Measurements from ENCODE around the gene PCDHA9. TPM values are rescaled to one million over a fixed set of nuclear protein-coding genes. Genes with fewer than 3 reads are reported as not detected.
"Not testable (repeated sequence)": the region's sequence is repeated elsewhere in the genome, so short reads cannot be mapped to it uniquely, and the experiment has no call there.

Gene PCDHA9
- total RNA-seq, 1 experiment from 2014 or later, result 0.05 TPM

DNA sequence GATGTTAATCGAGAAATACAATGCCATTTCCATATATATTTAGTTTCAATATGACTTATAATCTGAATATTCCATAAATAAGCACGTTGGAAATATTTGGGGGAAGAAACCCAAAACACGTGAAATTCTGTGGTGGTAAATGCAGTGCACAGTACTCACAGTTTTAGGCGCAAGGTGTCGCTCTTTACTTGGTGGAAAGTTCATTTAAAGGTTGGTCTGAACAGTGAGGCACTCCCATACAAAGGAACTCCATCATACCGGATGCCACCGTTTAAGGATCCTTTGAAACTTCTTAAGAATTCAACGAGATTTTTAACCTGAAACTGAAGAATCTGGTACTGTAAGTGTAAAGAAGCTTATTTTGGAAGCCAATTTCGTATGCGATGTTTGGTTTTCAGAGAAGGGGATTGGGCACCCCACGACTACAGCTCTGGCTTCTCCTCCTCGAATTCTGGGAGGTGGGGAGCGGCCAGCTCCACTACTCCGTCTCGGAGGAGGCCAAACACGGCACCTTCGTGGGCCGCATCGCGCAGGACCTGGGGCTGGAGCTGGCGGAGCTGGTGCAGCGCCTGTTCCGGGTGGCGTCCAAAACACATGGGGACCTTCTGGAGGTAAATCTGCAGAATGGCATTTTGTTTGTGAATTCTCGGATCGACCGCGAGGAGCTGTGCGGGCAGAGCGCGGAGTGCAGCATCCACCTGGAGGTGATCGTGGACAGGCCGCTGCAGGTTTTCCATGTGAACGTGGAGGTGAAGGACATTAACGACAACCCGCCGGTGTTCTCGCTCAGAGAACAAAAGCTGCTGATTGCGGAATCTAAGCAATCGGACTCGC is 20.8 kb downstream of the PCDHA9 start, which contains the start of gene PCDHA11:
TSS of gene PCDHA11 (plus strand) at position 237 of the 834 bp plus-strand sequence. CDS start at position 384, 147 bp downstream.
- in situ Hi-C loops (cut with HindIII; ENCODE audit: low pct_unique_long_range_greater_than_20kb, low sequenced_read_pairs), result no loop called here
- DNase-seq (ENCODE audit: low read depth, low spot score), result peak; percentile 77

DNA sequence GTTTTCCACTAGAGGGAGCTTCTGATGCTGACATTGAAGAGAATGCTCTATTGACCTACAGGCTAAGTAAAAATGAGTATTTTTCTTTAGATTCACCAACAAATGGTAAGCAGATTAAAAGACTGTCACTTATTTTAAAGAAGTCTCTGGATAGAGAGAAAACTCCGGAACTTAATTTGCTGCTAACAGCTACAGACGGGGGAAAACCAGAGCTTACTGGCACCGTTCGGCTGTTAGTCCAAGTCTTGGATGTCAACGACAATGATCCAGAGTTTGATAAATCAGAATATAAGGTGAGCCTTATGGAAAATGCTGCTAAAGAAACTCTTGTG is 21.3 kb downstream of the PCDHA9 start:
- no peak for DNase-seq (ENCODE audit: low read depth, low spot score)
- in situ Hi-C loops (cut with HindIII; ENCODE audit: low pct_unique_long_range_greater_than_20kb, low sequenced_read_pairs), result no loop called here

DNA sequence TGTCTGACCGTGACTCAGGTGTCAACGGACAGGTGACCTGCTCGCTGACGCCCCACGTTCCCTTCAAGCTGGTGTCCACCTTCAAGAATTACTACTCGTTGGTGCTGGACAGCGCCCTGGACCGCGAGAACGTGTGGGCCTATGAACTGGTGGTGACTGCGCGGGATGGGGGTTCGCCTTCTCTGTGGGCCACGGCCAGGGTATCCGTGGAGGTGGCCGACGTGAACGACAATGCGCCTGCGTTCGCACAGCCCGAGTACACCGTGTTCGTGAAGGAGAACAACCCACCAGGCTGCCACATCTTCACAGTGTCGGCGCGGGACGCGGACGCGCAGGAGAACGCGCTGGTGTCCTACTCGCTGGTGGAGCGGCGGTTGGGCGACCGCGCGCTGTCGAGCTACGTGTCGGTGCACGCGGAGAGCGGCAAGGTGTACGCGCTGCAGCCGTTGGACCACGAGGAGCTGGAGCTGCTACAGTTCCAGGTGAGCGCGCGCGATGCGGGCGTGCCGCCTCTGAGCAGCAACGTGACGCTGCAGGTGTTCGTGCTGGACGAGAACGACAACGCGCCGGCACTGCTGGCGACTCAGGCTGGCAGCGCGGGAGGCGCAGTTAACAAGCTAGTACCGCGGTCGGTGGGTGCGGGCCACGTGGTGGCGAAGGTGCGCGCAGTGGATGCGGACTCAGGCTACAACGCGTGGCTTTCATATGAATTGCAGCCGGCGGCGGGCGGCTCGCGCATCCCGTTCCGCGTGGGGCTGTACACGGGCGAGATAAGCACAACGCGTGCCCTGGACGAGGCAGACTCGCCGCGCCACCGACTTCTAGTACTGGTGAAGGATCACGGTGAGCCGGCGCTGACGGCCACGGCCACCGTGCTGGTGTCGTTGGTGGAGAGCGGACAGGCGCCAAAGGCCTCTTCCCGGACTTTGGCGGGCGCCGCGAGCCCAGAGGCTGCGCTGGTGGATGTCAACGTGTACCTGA is 22.3 kb downstream of the PCDHA9 start:
- in situ Hi-C loops (cut with HindIII; ENCODE audit: low pct_unique_long_range_greater_than_20kb, low sequenced_read_pairs), result no loop called here

DNA sequence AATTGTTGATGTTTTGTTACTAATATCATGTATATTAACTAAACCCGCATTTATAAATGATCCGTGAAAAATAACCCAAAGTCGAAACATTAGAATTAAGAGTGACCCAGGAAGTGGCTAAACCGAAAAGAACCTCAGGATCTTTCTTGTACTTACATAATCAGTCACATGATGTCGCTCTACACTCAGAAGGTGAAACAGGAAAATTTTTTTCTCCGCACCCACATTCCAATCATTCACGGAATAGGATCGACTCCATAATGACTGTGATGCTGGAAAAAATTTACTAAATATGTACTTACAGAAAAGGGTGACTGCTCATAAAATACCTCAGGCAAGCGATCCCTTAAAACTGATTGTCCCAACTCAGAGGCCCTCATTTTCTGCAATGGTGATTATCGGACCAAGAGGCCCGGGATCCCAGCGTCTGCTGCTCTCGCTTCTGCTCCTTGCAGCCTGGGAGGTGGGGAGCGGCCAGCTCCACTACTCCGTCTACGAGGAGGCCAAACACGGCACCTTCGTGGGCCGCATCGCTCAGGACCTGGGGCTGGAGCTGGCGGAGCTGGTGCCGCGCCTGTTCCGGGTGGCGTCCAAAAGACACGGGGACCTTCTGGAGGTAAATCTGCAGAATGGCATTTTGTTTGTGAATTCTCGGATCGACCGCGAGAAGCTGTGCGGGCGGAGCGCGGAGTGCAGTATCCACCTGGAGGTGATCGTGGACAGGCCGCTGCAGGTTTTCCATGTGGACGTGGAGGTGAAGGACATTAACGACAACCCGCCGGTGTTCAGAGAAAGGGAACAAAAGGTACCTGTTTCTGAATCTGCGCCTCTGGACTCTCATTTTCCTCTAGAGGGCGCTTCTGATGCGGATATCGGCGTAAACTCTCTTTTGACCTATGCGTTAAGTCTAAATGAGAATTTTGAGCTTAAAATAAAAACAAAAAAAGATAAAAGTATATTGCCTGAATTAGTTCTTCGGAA is 27.2 kb downstream of the PCDHA9 start, which contains the start of gene PCDHA12:
TSS of gene PCDHA12 (plus strand) at position 224 of the 981 bp plus-strand sequence. CDS start at position 389, 165 bp downstream.
- DNase-seq (ENCODE audit: low read depth, low spot score), result no peak
- in situ Hi-C loops (cut with HindIII; ENCODE audit: low pct_unique_long_range_greater_than_20kb, low sequenced_read_pairs), result no loop called here

More for the DNA sequence above, 22.3 kb downstream of the PCDHA9 start:
- no peak for DNase-seq (ENCODE audit: low read depth, low spot score)

DNA sequence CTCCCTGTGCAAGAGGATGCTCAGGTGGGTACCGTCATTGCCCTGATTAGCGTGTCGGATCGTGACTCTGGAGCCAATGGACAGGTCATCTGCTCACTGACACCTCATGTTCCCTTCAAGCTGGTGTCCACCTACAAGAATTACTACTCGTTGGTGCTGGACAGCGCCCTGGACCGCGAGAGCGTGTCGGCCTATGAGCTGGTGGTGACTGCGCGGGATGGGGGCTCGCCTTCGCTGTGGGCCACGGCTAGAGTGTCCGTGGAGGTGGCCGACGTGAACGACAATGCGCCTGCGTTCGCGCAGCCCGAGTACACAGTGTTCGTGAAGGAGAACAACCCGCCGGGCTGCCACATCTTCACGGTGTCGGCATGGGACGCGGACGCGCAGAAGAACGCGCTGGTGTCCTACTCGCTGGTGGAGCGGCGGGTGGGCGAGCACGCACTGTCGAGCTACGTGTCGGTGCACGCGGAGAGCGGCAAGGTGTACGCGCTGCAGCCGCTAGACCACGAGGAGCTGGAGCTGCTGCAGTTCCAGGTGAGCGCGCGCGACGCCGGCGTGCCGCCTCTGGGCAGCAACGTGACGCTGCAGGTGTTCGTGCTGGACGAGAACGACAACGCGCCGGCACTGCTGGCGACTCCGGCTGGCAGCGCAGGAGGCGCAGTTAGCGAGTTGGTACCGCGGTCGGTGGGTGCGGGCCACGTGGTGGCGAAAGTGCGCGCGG is 28.5 kb downstream of the PCDHA9 start:
- DNase-seq (ENCODE audit: low read depth, low spot score); in situ Hi-C loops (cut with HindIII; ENCODE audit: low pct_unique_long_range_greater_than_20kb, low sequenced_read_pairs): not testable (repeated sequence)

DNA sequence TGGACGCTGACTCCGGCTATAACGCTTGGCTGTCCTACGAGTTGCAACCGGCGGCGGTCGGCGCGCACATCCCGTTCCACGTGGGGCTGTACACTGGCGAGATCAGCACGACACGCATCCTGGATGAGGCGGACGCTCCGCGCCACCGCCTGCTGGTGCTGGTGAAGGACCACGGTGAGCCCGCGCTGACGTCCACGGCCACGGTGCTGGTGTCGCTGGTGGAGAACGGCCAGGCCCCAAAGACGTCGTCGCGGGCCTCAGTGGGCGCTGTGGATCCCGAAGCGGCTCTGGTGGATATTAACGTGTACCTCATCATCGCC is 29.0 kb downstream of the PCDHA9 start:
- in situ Hi-C loops (cut with HindIII; ENCODE audit: low pct_unique_long_range_greater_than_20kb, low sequenced_read_pairs), result no loop called here
- DNase-seq (ENCODE audit: low read depth, low spot score), result no peak

DNA sequence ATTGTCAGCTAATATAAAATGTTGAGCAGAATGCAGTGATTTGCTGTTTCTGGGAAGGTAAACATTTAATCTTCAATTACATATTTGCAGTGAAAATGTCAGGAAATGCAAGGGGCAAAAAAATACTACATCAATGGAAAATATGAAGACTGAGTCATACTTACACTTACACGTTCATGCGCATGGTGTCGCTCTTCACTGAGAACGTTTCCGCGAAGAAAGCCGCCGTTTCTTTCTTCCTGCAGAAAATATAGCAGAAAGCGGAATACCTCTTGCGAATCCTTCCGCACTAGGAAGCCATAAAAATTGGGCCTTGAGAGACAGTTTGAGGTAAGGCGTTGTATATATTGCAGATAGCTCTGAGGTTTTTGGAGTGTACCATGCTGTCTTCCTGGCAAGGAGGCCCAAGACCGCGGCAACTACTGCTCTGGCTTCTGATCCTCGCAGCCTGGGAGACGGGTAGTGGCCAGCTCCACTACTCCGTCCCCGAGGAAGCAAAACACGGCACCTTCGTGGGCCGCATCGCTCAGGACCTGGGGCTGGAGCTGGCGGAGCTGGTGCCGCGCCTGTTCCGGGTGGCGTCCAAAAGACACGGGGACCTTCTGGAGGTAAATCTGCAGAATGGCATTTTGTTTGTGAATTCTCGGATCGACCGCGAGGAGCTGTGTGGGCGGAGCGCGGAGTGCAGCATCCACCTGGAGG is 33.9 kb downstream of the PCDHA9 start, which contains the start of gene PCDHA13:
TSS of gene PCDHA13 (plus strand) at position 236 of the 702 bp plus-strand sequence. CDS start at position 381, 145 bp downstream.
- in situ Hi-C loops (cut with HindIII; ENCODE audit: low pct_unique_long_range_greater_than_20kb, low sequenced_read_pairs), result no loop called here
- DNase-seq (ENCODE audit: low read depth, low spot score), result peak; percentile 42

DNA sequence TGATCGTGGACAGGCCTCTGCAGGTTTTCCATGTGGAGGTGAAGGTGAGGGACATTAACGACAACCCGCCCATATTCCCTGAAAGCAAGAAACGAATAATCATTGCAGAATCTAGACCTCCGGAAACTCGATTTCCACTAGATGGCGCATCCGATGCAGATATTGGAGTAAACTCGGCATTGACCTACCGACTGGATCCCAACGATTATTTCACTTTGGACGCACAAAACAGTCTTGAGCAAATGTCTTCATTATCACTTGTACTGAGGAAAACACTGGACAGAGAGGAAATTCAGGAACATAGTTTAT is 34.4 kb downstream of the PCDHA9 start:
- in situ Hi-C loops (cut with HindIII; ENCODE audit: low pct_unique_long_range_greater_than_20kb, low sequenced_read_pairs), result no loop called here

DNA sequence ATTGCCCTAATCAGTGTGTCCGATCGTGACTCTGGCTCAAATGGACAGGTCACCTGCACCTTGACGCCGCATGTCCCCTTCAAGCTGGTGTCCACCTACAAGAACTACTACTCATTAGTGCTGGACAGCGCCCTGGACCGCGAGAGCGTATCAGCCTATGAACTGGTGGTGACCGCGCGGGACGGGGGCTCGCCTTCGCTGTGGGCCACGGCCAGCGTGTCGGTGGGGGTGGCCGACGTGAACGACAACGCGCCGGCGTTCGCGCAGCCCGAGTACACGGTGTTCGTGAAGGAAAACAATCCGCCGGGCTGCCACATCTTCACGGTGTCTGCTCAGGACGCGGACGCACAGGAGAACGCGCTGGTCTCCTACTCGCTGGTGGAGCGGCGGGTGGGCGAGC is 35.2 kb downstream of the PCDHA9 start:
- no peak for DNase-seq (ENCODE audit: low read depth, low spot score)
- in situ Hi-C loops (cut with HindIII; ENCODE audit: low pct_unique_long_range_greater_than_20kb, low sequenced_read_pairs), result no loop called here

More for the DNA sequence above, 34.4 kb downstream of the PCDHA9 start:
- peak; percentile 57 for DNase-seq (ENCODE audit: low read depth, low spot score)

DNA sequence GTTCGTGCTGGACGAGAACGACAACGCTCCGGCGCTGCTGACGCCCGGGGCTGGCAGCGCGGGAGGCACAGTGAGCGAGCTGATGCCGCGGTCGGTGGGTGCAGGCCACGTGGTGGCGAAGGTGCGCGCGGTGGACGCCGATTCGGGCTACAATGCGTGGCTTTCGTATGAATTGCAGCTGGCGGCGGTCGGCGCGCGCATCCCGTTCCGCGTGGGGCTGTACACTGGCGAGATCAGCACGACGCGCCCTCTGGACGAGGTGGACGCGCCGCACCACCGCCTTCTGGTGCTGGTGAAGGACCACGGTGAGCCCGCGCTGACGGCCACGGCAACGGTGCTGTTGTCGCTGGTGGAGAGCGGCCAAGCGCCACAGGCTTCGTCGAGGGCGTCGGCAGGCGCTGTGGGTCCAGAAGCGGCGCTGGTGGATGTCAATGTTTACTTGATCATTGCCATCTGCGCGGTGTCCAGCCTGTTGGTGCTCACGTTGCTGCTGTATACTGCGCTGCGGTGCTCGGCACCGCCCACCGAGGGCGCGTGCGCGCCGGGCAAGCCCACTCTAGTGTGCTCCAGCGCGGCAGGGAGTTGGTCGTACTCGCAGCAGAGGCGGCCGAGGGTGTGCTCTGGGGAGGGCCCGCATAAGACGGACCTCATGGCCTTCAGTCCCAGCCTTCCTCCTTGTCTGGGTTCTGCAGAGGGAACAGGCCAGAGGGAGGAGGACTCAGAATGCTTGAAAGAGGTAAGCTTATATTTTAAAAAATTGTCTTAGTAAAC is 35.9 kb downstream of the PCDHA9 start:
- in situ Hi-C loops (cut with HindIII; ENCODE audit: low pct_unique_long_range_greater_than_20kb, low sequenced_read_pairs), result no loop called here
- DNase-seq (ENCODE audit: low read depth, low spot score), result no peak

Other genes starting within 250 kb of the PCDHA9 start
- not detected in 2 replicates for gene CD14, start 215.2 kb upstream of the PCDHA9 start, total RNA-seq (2014; rRNA removed; shearing (Covaris generic))
- gene TMCO6, start 208.9 kb upstream of the PCDHA9 start, total RNA-seq (2014; rRNA removed; shearing (Covaris generic)), result 10.0 and 11.3 TPM in 2 replicates
- 78.7 and 94.2 TPM in 2 replicates for gene NDUFA2, start 200.8 kb upstream of the PCDHA9 start, total RNA-seq (2014; rRNA removed; shearing (Covaris generic))
- gene IK, start 200.6 kb upstream of the PCDHA9 start, total RNA-seq (2014; rRNA removed; shearing (Covaris generic)), result 83.7 and 87.8 TPM in 2 replicates
- 27.6 and 29.2 TPM in 2 replicates for gene WDR55, start 183.5 kb upstream of the PCDHA9 start, total RNA-seq (2014; rRNA removed; shearing (Covaris generic))
- 0.26 and 0.75 TPM in 2 replicates for gene DND1, start 174.8 kb upstream of the PCDHA9 start, total RNA-seq (2014; rRNA removed; shearing (Covaris generic))
- gene HARS1, start 157.0 kb upstream of the PCDHA9 start, total RNA-seq (2014; rRNA removed; shearing (Covaris generic)), result 58.6 and 67.8 TPM in 2 replicates
- 38.9 and 39.8 TPM in 2 replicates for gene HARS2, start 156.9 kb upstream of the PCDHA9 start, total RNA-seq (2014; rRNA removed; shearing (Covaris generic))
- 53.4 and 58.9 TPM in 2 replicates for gene ZMAT2, start 147.9 kb upstream of the PCDHA9 start, total RNA-seq (2014; rRNA removed; shearing (Covaris generic))
- 0.48 and 0.55 TPM in 2 replicates for gene PCDHA1, start 62.2 kb upstream of the PCDHA9 start, total RNA-seq (2014; rRNA removed; shearing (Covaris generic))
- gene PCDHA2, start 53.5 kb upstream of the PCDHA9 start, total RNA-seq (2014; rRNA removed; shearing (Covaris generic)), result 0.08 and 0.13 TPM in 2 replicates
- 0.27 and 0.48 TPM in 2 replicates for gene PCDHA3, start 47.3 kb upstream of the PCDHA9 start, total RNA-seq (2014; rRNA removed; shearing (Covaris generic))
- gene PCDHA4, start 41.3 kb upstream of the PCDHA9 start, total RNA-seq (2014; rRNA removed; shearing (Covaris generic)), result 0.48 and 0.67 TPM in 2 replicates
- 0.40 and 0.77 TPM in 2 replicates for gene PCDHA5, start 26.8 kb upstream of the PCDHA9 start, total RNA-seq (2014; rRNA removed; shearing (Covaris generic))
- gene PCDHA6, start 20.4 kb upstream of the PCDHA9 start, total RNA-seq (2014; rRNA removed; shearing (Covaris generic)), result not detected in 2 replicates
- gene PCDHA7, start 14.1 kb upstream of the PCDHA9 start, total RNA-seq (2014; rRNA removed; shearing (Covaris generic)), result 1.3 and 1.4 TPM in 2 replicates
- 0.03 TPM in 1 of 2 replicates, not detected in the other for gene PCDHA8, start 7.2 kb upstream of the PCDHA9 start, total RNA-seq (2014; rRNA removed; shearing (Covaris generic))
- gene PCDHA10, start 7.5 kb downstream of the PCDHA9 start, total RNA-seq (2014; rRNA removed; shearing (Covaris generic)), result 0.16 TPM in 1 of 2 replicates, not detected in the other
- gene PCDHA11, start 20.6 kb downstream of the PCDHA9 start, total RNA-seq (2014; rRNA removed; shearing (Covaris generic)), result 1.0 and 1.9 TPM in 2 replicates
- 0.08 and 0.19 TPM in 2 replicates for gene PCDHA12, start 26.9 kb downstream of the PCDHA9 start, total RNA-seq (2014; rRNA removed; shearing (Covaris generic))
- gene PCDHA13, start 33.7 kb downstream of the PCDHA9 start, total RNA-seq (2014; rRNA removed; shearing (Covaris generic)), result 0.29 and 0.53 TPM in 2 replicates
- 0.58 and 0.72 TPM in 2 replicates for gene PCDHAC1, start 77.9 kb downstream of the PCDHA9 start, total RNA-seq (2014; rRNA removed; shearing (Covaris generic))
- gene PCDHAC2, start 118.1 kb downstream of the PCDHA9 start, total RNA-seq (2014; rRNA removed; shearing (Covaris generic)), result 0.32 TPM in 2 replicates
- not detected in 2 replicates for gene PCDHB1, start 203.0 kb downstream of the PCDHA9 start, total RNA-seq (2014; rRNA removed; shearing (Covaris generic))
- 0.95 and 1.8 TPM in 2 replicates for gene PCDHB2, start 246.2 kb downstream of the PCDHA9 start, total RNA-seq (2014; rRNA removed; shearing (Covaris generic))